HG02588 (cell line): ENCODE measurements around the gene GALM.
"Not testable (repeated sequence)": the region's sequence is repeated elsewhere in the genome, so short reads cannot be mapped to it uniquely, and the experiment has no call there.

Source experiments
- ATAC-seq: cut with Tn5 transposase; IDR thresholded peaks from one replicate; pipeline ENCODE4 v1.9.1; 2021; ENCODE audit warnings: mild to moderate bottlenecking, moderate library complexity; ENCODE audit not compliant: unreplicated experiment

GALM gene

DNA sequence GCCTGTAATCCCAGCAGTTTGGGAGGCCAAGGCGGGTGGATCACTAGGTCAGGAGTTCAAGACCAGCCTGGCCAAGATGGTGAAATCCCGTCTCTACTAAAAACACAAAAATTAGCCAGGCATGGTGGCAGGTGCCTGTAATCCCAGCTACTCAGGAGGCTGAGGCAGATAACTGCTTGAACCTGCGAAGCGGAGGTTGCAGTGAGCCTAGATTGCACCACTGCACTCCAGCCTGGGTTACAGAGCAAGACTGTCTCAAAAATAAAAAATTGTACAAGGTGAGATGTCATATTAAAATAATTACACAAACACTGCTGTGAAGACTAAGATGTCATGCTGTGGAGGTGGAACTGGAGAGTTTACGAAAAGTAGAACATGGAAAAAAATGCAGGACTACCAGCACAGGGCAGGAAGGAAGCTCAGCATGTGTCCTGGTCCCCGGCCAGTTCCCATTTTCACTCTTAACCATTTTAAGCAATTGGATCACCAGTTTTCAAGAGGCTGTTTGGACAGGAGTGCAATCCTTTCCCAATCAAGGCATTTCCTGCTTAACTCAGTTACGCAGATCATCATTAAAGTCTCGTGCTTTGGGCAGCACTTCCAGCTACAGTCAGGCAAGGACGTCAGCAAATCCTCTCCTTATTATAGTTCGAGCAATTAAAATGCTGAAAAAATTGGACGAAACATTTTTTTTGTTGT lies 71.2 kb downstream of the GALM start:
- ATAC-seq, result not testable (repeated sequence)

- ATAC-seq, result no peak
These were observed 72.0 kb downstream of the GALM start for GRCh38 chr2:38737925-38738324.

DNA sequence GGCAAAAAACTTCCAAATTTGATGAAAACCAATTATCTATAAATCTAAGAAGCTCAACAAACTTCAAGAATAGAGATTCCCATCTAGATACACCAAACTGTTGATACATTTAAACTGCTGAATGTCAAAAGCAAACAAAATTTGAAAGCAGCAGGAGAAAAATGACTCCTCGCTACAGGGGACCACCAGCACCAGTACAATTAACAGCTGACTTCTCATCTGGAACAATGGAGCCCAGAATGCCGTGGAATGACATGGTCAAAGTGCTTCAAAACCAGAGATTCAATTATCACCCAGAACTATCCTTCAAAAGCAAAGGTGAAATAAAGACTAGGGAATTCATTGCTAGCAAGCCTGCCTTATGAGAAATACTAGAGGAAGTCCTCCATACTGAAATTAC lies 73.6 kb downstream of the GALM start:
- no peak for ATAC-seq

DNA sequence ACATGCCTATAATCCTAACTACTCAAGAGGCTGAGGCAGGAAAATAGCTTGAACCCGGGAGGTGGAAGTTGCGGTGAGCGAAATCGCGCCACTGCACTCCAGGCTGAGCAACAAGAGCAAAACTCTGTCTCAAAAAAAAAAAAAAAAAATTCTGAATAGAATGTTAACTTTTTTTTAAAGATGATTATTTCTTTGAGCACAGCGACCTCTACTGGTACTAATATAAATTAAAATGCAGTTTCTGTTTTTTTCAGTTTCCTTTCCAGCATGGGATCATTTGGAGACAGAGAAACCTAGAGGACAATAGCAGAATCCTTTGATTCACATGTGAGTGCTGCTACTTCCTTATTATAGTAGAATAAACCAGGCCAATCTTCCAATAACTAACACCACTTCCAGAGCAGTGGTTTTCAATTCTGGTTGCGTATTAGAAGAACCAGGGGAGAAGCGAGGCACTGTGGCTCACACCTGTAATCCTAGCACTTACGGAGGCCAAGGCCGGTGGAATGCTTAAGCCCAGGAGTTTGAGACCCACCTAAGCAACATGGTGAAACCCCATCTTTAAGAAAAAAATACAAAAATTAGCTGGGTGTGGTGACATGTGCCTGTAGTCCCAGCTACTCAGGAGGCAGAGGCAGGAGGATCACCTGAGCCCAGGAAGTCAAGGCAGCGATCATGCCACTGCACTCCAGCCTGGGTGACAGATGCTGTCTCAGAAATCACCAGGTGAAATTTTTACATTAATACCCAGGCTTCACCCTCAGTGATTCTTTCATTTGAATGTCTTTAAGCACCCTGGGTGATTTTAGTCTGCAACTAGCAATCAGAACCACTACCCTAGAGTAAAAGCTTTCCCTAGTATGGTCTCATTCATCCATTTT lies 75.2 kb downstream of the GALM start:
- ATAC-seq, result no peak

DNA sequence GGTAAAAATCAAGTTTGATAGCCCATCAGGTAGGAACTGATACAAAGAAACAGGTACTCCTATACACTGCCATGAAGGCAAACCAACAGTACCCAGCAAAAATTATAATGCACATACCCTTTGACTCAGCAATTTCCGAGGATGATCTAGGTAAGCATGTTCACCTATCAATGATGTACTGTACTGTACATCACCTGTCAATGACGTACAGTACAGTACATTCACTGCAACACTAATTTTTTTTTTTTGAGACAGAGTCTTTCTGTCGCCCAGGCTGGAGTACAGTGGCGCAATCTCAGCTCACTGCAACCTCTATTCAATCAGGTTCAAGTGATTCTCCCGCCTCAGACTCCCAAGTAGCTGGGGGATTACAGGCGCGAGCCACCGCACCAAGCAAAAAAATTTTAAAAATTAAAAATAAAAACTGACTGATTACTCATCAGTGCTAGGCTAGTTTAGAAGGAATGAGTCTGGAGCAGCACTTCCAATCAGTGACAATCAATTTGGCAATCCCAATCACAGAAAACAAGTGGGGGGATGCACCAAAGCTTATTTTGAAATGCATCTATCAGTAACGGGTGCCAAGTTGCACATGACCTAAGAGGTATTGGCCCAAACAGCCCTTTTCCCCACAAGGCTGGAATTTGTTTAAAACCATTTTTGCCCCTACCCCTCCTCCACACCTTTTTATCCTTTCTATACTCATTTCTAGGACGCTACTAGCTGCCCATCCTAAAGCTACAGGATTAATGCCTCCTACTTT lies 77.1 kb downstream of the GALM start:
- no peak for ATAC-seq

- ATAC-seq, result no peak
These were observed 77.9 kb downstream of the GALM start for GRCh38 chr2:38743672-38744398.

DNA sequence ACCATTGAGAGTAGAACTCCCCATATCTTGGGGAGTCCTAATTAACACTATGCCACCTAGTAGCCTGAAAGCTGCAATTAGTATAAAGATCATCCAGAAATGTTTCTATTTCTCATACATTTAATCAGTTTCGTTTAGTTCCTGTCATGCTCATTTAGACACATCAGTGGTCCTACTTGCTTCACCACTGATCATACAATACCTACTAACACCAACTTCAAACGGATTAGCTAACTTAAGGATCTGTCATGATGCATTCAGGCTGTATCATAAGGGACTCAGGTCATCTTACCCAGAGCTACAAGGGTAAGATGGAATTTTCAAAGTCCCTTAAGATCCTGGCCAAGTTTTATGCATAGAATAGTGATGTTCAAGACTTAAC lies 78.5 kb downstream of the GALM start:
- no peak for ATAC-seq

DNA sequence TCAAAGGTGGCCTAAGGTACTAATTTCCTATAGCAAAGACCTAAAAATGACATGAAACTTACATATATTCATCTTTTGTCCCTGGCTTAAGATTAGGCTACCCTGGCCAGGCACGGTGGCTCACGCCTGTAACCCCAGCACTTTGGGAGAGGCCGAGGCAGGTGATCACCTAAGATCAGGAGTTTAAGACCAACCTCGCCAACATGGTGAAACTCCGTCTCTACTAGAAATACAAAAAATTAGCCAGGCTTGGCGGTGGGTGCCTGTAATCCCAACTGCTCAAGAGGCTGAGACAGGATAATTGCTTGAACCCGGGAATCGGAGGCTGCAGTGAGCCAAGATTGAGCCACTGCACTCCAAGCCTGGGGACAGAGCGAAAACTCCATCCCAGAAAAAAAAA lies 79.4 kb downstream of the GALM start:
- no peak for ATAC-seq

- ATAC-seq, result no peak
These were observed 81.1 kb downstream of the GALM start for GRCh38 chr2:38747007-38747424.

- no peak for ATAC-seq
These were observed 81.9 kb downstream of the GALM start for GRCh38 chr2:38747819-38748218.

DNA sequence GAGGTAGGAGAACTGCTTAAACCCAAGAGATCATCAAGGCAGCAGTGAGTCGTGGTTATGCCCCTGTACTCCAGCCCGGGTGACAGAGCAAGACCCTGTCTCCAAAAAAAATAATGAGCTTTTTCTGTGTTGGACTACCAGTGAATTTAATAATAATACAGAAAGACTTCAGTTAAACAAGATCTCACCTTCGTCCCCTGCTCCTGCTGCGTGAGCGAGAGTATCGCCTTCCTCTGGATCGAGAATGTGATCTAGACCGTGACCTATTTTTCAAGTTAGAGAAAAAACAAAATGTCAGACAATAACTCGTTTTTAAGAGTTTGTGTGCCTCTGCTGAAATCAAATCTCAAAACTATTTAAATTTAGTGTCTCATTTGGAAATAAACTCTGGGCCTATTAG lies 82.5 kb downstream of the GALM start:
- ATAC-seq, result no peak

DNA sequence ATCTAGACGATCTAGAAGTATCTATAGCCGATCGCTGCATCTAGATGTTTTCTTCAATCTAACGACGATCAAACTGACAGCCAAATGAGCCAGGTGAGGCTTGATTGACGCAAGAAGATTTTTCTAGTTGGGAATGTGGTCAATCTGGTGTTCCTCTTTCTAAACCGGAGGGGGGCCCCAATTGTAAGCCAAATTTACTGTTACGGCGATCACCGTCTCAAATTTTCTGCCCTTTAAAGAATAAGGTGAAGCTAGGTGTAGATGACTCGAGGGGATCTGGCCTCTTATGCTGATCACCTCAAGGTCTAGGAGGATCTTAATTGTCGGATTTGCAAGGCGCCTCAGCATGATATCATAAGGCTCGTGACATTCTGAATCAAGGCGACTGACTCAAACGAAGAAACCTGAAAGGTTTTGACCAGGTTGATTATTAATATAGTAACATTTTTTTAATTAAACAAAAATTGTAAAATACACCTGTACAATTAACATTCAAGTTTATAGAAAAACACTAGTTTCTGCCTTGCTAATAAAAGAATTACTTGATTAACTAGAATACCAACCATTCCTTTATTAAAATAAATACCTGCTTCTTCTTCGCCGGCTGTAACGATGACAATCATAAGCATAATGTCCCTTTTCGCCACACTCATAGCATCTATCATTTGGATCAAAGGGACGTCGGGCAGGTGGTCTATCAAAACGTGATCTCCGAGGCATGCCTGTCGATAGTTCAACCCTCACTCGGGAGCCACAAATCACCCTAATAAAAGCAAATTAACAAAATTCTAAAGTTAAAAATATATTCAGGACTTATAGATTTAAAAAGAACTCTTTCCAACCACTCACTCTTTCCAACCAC lies 83.3 kb downstream of the GALM start:
- ATAC-seq, result no peak

GRCh38 chr2:38750011-38750890 lies 84.3 kb downstream of the GALM start:
- ATAC-seq, result peak; percentile 36

- ATAC-seq, result peak; percentile 79
These were observed 85.1 kb downstream of the GALM start, which contains the start of gene SRSF7 for GRCh38 chr2:38750891-38751595. TSS of gene SRSF7 (minus strand) at chr2:38751361. CDS start at chr2:38751256, 105 bp downstream.

DNA sequence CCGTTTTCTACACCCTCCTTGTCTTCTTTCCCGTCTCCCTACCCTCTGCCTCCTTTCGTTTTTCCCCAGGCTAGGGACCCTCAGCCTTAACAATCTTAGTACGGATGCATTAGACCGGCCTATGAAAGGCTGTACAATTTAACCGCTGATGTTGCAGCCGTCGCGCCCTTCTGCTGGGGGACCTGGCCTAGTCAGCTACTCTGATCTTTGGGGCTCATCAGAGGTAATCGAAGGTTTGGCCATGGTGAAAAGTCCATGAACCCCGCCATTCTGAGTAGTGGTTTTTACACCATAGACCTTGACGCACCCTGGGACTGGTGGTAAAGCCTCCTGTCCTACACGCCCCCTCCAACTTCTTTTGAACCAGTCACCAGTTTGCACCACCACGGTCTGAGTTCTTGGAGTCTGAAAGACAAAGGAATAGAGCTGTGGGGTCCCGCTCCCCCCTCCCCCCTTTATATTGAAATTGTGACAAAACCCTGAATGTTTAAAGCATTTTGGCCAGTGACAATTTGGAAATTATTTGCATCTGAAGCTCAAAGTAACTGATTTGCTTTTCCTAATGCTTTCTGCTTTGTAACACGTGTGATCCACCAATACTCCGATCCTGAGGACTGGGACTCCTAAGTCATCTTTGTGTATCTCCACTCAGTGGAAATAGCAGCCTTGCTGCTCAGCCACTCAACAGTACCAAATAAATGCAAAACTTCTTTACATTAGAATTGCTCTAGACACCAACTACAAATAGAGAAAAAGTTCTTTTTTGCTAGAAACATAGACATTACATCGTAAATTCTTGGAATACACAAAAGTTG lies 85.9 kb downstream of the GALM start:
- ATAC-seq, result no peak

DNA sequence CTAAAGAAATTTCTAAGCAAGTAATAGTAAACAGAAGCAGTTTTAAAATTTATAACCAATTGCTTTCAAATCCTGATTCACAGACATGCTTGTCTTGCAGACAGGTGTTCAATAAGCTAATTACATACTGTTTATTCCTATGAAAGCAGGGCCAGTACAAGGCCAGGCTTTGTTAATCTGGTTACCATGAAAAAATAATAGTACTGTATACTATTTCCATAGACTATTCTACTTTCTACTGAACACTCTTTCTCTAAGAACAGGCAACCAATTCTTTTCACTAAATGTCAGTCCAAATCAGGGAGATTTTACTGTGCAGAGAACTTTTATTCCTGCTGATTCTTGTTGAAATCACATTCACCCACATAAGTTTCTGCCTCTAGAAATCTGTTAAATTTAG lies 88.1 kb downstream of the GALM start:
- ATAC-seq, result no peak

GRCh38 chr2:38754506-38754905 lies 88.6 kb downstream of the GALM start:
- no peak for ATAC-seq
